ENCODE data around the gene NEXN.
"Not testable (repeated sequence)": the region's sequence is repeated elsewhere in the genome, so short reads cannot be mapped to it uniquely, and the experiment has no call there.

Gene NEXN

GRCh38 chr1:77966291-77966690 lies 77.9 kb downstream of the NEXN start:
- no peak for DNase-seq

GRCh38 chr1:77970192-77970591 lies 81.8 kb downstream of the NEXN start:
- no peak for DNase-seq

GRCh38 chr1:77972080-77972479 lies 83.7 kb downstream of the NEXN start:
- DNase-seq = no peak

- DNase-seq = peak; percentile 50
Measured at GRCh38 chr1:77975386-77975785, 87.0 kb downstream of the NEXN start.

- no peak for DNase-seq
Measured at GRCh38 chr1:77975907-77976306, 87.5 kb downstream of the NEXN start.

GRCh38 chr1:77976433-77977076 lies 88.1 kb downstream of the NEXN start:
- DNase-seq = no peak

GRCh38 chr1:77977989-77978292 lies 89.5 kb downstream of the NEXN start:
- no peak for DNase-seq

- peak; percentile 96 for DNase-seq
Measured at GRCh38 chr1:77978293-77978968, 90.0 kb downstream of the NEXN start.

GRCh38 chr1:77978969-77979876 lies 90.8 kb downstream of the NEXN start, which contains the start of gene FUBP1:
Gene FUBP1 (minus strand): TSS chr1:77979072. CDS start chr1:77979004, 68 bp downstream.
- DNase-seq = peak; percentile 98

GRCh38 chr1:77983352-77983996 lies 95.0 kb downstream of the NEXN start:
- DNase-seq = not testable (repeated sequence)

GRCh38 chr1:77983997-77984355 lies 95.6 kb downstream of the NEXN start:
- DNase-seq = no peak

GRCh38 chr1:77984629-77985028 lies 96.2 kb downstream of the NEXN start:
- DNase-seq = no peak

- DNase-seq = no peak
Measured at GRCh38 chr1:77986810-77987209, 98.4 kb downstream of the NEXN start.

GRCh38 chr1:77987919-77988318 lies 99.5 kb downstream of the NEXN start:
- no peak for DNase-seq

GRCh38 chr1:77989744-77990143 lies 101.3 kb downstream of the NEXN start:
- DNase-seq = no peak

GRCh38 chr1:77990629-77991204 lies 102.3 kb downstream of the NEXN start:
- no peak for DNase-seq

GRCh38 chr1:77991638-77992037 lies 103.2 kb downstream of the NEXN start:
- no peak for DNase-seq
